Activated CD4-positive, alpha-beta T cell treated with anti-CD3 and anti-CD28 coated beads for 1 hour (primary cell): ENCODE data around the gene SPTLC3.

Experiments used
- DNase-seq: peaks from one replicate; pipeline ENCODE4 v3.0.0-alpha.2; 2020

Gene SPTLC3

DNA sequence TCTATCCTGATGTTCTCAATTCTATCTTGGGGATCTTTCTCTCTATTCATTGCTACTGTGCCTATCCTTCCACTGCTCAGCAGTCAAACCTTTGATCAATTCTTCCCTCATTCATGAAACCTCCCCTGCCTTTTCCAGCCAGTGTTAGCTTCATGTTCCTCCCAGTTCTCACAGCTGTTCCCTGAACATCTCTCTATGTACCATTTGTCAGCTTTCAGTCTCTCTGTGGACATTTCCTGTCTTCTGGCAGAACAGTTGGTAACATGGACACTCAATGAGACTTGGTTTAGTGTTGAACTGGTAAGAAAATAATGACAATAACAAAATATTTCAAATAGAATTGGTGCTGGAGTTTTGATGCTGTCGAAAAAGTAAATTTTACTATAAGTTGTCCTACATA lies 26.2 kb downstream of the SPTLC3 start:
- no peak for DNase-seq

DNA sequence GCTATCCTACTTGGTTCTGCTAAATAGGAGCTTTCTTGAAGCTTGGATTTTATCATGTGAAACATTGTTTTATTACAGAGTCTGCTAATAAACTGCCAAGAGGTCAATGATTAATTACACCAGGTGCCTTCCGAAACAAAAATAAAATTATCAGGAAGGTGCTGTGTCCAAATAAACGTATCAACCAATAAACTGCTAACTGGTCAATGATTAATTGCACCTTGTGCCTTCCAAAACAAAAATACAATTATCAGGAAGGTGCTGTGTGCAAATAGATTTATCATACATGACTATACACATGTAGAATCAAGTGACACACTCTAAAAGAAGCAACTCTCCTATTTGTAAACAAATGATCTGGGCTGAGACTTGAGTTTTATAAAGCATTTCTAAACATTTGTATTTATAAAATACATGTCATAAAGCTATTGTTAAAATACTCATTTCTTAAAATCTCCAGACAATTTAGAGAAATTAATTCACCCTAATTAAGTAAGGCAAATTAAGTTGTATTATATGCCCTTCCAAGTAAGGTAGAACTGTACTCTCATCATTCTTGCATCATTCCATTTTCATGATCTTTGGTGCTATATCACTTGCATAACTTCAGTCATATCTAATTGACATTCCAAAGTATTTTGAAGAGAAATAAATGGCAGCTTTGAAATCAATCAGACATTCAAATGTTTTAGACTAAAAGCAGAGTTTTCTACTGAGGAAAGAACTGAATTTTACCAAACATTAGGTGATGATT lies 26.8 kb downstream of the SPTLC3 start:
- DNase-seq = no peak

DNA sequence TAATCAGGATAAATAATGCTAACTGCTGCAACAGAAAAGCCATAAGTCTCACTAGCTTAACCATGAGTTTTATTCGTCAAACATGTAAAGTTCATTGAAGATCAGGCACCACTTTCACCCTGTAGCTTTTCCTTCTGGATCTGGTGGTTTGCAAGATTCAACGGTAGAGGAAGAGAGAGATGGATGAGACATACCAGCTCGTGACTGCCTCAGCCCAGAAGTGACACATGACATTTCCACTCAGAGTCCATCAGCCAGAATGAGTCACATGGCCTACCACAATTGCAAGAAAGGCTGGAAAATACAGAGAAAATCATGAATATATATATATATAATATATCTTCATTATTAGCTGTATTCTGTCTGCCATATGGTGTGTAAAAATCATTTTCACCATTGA lies 29.0 kb downstream of the SPTLC3 start:
- no peak for DNase-seq

DNA sequence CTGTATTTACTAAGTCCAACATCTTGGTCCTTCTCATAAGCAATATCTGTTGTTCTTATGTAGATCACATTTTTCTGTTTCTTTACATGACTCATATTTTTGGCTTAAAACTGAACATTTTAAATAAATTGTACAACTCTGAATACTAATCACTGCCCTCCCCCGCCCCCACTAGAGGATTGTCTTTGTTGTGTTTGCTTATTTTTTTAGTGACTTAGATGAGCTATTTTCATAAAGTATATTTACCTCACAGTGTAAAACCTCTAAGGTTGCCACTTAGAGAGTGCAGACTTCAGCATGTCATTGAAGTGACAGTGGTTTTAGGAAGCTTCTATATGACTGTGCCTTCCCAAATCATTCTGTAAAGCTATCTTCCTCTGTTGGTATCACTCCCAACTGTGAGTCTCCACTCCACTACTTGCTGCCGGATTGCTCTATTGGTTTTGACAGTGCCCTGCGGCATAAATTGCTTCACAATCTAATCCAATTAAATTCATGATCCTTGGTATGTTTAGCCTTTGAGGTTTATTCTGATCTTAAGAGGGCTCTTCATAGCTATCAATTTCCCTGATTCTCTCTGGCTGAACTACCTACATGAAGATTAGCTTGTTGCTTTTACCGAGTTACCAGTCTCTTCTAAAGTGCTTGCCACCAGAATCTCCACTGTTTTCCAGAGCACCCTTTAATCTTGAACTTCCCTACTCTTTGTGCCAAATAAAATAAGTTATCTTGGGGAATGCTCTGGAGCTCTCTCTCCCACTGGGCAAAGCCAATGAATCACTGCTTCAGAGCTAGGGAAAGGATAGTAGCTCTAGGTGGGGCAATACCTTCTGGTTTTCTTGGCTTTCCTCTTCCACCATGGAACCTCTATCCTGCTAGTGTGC lies 33.0 kb downstream of the SPTLC3 start:
- no peak for DNase-seq

DNA sequence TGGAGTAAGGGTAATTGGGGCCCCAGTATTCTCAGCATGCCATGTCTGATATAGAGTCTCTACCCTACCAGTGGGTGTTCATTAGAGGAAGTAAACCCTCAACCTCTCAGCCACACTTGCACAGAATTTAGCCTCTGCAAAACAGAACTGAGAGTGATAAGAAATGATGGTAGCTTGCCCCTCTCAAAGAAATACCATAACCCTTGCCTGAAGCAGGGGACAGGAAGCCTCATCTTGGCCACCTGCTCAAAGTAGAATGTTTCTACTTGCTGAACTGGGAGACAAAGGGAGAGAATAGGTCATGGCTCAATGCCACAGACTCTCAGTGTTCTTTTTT lies 33.7 kb downstream of the SPTLC3 start:
- no peak for DNase-seq

DNA sequence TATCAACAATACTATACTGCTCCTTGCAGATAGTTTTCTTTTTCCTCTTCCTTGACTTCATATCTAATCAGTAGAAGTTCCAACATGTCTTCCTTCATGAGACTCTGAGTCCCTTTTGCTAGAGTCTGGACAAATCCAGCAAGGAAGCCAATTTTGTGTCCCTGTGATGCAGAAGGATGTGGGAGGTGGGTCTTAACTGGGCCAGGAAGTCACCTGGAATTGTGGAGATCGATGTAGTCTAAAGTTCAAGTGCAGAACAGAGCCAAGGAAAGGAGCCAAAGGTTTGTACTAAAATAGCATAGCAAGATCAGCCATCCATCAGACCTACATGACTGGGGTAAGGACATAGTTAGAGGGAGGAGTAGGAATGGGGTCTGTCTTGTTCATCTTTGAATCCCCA lies 37.6 kb downstream of the SPTLC3 start:
- no peak for DNase-seq

DNA sequence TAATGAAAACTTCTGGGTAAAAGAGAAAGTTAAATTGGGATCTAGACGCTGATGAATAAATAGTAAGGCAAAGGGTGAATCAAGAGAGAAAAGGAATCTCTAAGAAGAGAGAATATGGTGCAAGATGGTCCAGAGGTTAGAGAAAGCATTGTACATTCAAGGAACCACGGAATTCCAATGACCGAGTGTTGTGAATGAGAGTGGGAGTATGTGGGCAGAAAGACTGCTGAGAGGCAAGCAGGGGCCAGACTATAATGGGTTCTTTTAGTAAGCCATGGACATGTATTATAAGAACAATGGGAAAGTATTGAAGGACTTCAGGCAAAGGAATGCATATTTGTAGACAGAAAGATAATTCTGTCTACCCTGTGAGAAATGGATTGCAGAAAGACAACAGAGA lies 45.2 kb downstream of the SPTLC3 start:
- DNase-seq = no peak

DNA sequence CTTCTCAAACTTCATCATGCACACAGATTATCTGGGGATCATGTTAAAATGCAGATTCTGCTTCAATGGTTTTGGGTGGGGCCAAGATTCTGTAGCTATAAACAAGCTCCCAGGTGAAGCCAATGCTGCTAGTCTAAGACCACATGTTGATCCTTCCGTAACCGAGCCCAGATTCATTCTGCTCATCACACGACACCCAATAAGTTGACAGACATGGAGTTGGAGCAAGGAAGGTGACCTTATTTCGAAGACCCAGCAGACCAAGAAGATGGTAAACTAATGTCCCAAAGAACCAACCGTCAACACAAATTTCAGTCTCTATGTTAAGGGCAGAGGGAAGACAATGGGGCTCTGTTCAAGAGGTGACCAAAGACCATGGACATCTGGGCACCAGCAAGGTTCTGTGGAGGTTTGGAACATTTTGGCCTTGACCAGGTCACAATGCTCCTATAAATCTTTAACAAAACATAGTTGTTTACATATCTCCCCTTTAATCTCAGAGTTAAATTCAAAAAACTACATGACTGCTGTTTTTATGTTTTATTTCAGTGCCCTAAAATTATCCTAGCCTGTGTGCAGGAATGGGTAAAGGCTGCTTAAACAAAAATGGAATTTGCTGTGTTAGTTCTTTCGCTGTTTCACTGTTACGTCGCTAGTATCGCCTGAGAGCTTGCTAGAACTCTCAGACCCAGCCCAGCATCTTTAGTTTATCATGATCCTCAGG lies 50.1 kb downstream of the SPTLC3 start:
- DNase-seq = no peak

DNA sequence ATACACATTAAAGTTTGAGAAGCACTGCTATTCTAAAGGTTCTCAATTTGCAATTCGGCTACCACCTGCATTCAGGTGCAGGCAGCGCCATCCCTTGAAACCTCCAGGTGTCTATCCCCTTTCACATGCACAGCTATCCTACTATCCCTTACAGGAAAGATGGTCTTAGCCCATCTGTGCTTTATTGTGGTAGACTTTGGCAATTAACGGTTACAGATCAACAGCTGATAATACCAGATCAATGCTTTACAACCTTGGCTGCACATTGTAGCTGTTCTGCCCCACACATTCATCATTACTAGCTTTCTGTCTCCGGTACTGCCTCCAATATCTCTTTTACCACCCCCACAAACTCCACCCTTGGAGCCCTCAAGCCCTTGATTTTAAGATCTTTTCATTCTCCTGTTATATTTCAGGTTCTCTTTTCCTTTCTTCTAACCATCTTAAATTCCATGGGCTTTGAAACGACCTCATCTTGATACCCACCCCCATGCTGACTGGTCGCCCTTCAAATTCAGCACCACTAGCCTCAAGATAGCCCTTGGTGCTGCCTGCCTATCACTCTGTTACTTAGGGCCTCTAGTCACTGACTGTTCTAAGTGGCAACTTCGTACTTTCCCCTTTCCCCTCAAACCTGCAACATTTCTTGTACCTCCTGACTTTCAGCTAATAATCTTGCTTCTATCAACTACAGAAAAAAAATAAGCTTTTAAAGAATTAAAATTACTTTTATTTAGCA lies 50.8 kb downstream of the SPTLC3 start:
- DNase-seq = no peak

DNA sequence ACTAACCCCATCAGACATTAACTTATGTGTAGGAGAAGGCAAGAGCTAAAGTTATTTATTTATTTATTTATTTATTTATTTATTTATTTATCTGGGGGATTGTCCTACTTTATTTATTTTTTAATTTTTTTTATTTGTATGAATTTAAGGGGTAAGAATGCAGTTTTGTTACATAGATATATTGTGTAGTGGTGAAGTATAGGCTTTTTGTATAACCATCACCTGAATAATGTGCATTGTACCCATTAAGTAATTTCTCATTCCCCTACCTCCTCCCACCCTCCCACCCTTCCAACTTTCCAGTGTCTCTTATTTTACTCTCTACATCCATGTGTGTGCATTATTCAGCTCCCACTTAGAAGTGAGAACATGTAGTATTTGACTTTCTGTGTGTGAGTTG lies 51.6 kb downstream of the SPTLC3 start:
- DNase-seq = no peak

DNA sequence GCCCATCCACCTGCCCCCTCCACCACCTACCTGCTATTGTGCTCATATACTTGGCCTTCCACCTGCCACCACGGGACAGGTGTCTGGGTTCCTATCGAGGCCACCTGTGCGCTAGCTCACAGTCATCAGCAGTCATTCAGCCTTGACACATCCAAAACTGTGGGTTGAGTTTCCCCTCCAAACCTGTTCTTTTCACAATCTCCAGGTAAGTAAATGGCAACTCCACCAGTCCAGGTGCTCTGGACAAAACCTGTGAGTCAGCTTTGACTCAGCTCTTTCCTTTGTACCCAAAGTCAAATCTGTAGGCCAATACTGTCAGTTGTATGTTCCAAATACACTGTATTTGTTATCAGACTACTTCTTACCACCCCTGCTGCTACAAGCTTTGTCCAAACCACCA lies 52.6 kb downstream of the SPTLC3 start:
- no peak for DNase-seq

DNA sequence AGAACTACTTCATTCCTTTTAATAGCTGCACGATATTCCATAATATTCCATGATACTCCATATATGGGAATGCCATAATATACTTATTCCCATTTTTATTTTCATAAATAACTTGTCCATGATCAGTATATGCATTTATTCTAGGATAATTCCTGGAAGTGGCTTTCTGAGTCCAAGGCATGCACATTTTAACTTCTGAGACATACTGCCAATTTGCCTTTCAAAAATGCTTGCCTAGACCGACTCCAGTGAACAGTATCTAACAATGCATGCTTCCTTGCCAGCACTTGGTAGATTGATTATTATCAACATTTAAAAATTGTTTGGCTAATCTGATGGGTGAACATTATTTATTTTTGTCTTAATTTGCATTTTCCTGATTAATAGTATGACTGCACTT lies 54.0 kb downstream of the SPTLC3 start:
- DNase-seq = no peak

DNA sequence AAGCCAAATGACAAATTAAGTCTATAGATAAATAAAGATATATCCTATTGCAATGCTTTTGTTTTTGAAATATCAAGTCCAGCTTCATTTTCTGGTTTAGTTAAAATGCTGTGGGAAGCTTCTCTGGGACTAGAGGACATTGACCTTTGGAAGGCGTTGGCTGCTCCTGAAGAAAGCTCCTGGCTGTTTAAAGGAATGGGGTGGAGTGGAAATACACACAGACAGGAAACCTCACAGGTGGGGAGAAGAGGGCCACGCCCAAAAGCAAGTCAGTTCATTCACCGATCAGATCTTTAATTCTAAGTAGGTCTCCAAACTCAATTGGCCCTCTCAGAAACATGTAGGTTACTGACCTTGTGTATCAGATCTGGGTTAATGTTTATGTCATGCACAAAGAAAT lies 59.6 kb downstream of the SPTLC3 start:
- DNase-seq = no peak

DNA sequence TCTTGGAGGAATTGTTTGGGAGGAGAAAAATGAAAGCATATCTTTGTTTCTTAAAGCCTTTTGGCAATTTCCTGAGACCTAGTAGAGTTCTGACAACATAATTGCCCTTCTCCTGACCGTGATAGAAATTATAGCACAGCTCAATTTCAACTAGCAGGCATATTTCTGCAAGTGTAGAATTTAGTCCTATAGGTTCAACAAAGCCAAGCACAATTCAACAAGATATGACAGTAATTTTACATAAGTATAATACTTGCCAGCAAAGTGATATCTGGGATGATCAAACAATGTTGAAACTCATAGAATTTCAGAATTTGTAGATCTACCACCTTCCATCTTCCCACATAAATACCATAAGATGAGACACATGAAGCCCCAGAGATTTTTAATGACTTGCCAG lies 73.1 kb downstream of the SPTLC3 start:
- no peak for DNase-seq

DNA sequence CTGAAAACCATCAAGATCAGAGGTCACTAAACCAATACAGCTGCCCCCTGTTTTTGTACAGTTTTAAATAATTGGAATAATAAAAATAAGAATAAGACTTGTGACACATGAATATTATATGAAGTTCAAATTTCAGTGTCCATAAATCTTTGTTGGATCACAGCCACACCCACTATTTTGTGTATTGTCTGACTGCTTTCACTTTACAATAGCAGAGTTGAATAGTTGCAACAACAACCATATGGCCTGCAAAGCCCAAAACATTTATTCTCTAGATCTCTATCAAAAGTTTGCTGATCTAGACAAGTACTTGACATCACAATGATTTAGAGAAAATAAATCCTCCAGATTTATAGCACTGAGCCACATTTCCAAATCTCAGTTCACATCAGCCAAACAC lies 73.6 kb downstream of the SPTLC3 start:
- DNase-seq = no peak

DNA sequence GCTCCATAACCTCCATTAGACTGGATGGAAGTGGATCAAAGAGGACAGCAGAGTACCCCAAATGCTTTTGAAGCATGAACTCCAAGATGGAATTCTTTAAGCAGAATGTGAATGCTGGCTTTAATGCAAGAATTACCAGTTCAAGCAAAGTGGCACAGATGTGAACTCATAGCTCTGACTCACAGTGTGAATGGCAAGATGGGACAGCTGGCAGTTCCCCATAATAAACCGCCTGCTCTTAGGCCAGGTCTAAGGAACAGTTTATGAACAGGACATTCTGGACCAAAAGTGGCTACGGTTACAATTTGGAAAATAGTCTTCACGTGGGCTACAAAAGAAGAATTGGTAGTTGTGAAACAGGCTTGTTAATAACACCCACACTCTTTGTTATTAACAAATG lies 76.5 kb downstream of the SPTLC3 start:
- DNase-seq = no peak

DNA sequence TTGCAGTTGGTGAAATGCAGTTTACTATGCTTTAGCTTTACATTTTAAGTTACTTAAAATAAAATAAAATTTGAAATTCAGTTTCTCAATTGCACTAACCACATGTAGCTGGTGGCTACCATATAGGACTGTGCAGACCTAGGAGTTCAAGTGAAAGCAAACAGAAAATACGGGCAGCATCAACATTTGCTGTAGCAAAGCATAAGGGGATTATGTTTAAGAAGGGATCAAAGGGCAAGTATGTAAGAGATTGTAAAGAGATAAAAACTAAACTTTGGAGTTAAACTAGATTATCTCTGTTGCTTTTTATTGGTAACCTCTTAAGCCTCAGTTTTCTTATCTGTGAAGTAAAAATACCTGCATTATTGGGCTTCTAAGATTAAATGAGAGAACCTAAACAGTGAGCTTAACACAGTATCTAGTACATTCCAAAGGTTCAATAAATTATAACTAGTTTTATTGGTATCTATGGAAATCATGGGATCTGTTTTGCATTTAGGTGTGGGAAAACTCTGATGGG lies 81.2 kb downstream of the SPTLC3 start:
- DNase-seq = no peak

DNA sequence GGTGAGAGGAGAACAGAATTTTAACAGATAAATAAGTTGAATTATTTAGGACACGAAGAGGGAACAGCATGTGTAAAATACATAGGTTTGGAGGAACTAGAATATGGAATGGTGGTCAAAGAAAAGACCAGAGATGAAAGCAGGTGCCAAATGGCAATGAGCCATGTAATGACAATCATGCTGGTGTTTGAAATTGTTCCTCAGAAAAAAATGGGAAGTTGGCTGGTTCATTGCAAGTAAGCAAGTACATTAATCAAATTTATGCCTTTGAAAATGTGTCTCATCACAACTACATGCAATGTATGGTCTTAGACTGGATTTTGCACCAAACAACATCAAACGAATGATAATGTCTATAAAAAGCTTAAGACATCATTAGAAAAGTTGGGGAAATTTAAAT lies 83.3 kb downstream of the SPTLC3 start:
- no peak for DNase-seq

DNA sequence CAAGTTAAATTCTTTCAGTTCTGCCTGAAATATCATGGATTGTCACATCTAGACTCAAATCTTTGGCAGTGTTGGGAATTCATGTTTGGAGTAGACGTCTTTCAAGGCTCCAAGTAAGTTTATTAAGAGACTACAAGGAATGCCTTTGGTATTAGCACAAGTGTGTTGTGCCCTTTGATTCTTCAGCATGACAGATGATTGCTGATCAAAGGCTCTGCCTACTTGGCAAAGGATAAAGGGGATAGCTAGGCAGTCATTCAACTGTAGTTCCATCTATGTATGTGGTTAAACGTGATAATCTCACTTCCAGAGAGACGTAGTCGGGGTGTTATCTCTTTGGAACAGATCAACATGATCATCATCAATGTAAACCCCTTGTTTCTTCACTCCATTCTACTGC lies 86.2 kb downstream of the SPTLC3 start:
- no peak for DNase-seq

DNA sequence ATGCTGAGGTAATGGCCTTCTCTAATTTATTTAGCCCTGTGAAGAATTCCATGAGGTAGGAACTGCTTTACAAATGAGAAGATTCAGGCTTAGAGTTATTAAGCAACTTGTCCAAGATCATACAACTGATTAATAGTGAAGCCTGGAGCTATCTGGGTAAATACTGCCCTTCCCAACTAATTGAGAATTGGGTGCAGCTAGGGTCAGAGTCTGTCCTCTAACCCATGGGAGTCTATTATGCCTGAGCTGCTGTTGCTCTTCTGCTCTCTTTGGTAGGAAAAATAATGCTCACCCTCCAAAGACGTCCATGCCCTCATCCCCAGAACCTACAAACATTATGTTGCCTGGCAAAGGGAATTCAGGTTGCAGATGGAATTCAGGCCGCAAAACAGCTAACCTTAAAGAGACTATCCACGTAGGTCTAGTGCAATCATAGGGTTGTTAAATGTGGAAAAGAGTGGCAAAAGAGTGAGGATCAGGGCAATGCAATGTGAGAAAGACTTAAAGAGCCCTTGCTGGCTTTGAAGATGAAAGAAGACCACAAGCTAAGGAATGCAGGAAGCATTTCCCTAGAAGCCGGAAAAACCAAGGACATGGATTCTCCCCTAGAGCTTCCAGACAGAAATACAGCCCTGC lies 90.1 kb downstream of the SPTLC3 start:
- DNase-seq = no peak

DNA sequence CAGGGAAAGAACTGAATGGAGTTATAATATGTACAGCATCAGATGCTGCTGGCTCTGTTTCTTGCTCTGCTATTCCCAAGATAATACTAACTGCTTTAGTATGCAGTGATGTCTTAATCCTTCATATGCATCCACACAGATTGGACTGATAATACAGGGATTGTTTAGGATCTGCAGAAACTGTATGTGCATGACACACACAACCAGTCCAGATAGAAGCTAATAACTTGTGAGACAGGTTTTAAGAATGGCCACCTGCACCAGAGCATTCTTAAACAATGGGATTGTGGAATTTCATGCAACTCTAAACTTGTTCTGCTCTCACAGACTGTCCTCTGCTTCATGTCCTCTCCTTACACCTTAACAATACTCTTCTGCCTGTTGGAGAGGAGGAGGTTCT lies 90.9 kb downstream of the SPTLC3 start:
- DNase-seq = no peak

DNA sequence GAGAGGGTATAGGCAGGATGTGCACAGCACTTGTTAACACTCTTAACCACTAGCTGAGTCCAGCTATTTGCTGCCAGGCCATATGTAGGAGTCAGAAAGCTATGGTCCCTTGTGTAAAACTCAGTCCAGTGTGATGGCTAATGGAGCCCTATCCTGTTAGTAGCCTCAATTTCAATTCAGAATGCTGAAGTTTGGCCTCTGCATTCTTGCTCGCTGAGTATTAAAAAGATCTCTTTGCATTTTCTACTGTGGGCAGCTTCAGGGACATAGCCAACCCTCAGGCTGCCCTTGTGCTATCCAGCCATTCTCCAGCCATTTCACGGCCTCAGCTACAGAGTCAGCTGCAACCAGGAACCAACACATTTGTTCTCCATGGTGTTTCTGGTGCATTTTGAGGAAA lies 92.5 kb downstream of the SPTLC3 start:
- no peak for DNase-seq

DNA sequence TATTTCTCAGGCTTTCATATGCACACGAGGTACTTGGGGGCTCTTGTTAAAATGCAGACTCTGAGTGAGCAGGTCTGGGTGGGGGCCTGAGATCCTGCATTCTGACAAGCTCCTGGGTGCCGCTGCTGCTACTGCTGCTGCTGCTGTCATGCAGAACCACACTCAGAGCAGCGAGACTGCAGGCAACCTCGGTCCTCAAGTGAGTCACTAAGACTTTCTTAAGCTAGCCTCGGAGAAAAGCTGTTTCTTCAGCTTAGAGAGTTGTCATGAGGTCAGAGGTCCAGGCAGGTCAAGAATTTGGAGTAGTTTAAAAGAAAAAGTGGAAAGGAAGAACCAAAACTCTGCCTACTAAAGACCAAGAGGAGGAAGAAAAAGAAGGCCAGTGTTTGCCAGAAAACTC lies 92.9 kb downstream of the SPTLC3 start:
- no peak for DNase-seq
